IPS-15b (cell line): ENCODE results near the gene ZNF394.
"Not testable (repeated sequence)": the region's sequence is repeated elsewhere in the genome, so short reads cannot be mapped to it uniquely, and the experiment has no call there.

Experiments used
- H3K27me3 ChIP-seq: one replicate; pipeline ENCODE4 v1.6.1; 2013; ENCODE audit warnings: low read length; ENCODE audit not compliant: control insufficient read depth, insufficient read depth
- H3K36me3 ChIP-seq: one replicate; pipeline ENCODE4 v1.6.1; 2013; ENCODE audit warnings: low read length; ENCODE audit not compliant: control insufficient read depth, insufficient read depth
- H3K4me1 ChIP-seq: one replicate; pipeline ENCODE4 v1.6.1; 2013; ENCODE audit warnings: mild to moderate bottlenecking, low read length; ENCODE audit not compliant: control insufficient read depth, insufficient read depth
- H3K4me3 ChIP-seq: one replicate; pipeline ENCODE4 v1.5.1; 2013; ENCODE audit warnings: low read depth, low read length
- H3K9ac ChIP-seq: one replicate; pipeline ENCODE4 v1.6.1; 2013; ENCODE audit warnings: low read depth, mild to moderate bottlenecking, low read length
- H3K9me3 ChIP-seq: one replicate; pipeline ENCODE4 v1.6.1; 2013; ENCODE audit warnings: mild to moderate bottlenecking, low read length; ENCODE audit not compliant: control insufficient read depth, insufficient read depth

Gene ZNF394

GRCh38 chr7:99521399-99521798 lies 21.3 kb upstream of the ZNF394 start:
- Histone ChIP-seq H3K4me3 (no peak overlapping the region), H3K4me1 (no peaks in the 10 kb centered on the region), H3K9ac (no peak overlapping the region), H3K27me3 (no peaks in the 10 kb centered on the region), H3K9me3 (no peaks in the 10 kb centered on the region), H3K36me3 (peaks cover 17% of the 10 kb centered on the region)

GRCh38 chr7:99514050-99514449 lies 14.0 kb upstream of the ZNF394 start:
- Histone ChIP-seq H3K9me3 (no peaks in the 10 kb centered on the region), H3K9ac (no peak overlapping the region), H3K4me1 (no peaks in the 10 kb centered on the region), H3K36me3 (peaks cover 14% of the 10 kb centered on the region), H3K27me3 (no peaks in the 10 kb centered on the region), H3K4me3 (no peak overlapping the region)

GRCh38 chr7:99505324-99505662 lies 5.2 kb upstream of the ZNF394 start:
- Histone ChIP-seq H3K9ac (peak overlapping the region; percentile 81), H3K4me1 (no peaks in the 10 kb centered on the region), H3K36me3 (no peaks in the 10 kb centered on the region), H3K4me3 (peak overlapping the region; percentile 98), H3K9me3 (no peaks in the 10 kb centered on the region), H3K27me3 (no peaks in the 10 kb centered on the region)

GRCh38 chr7:99504603-99505323 lies 4.7 kb upstream of the ZNF394 start, which contains the start of gene ZKSCAN5:
ZKSCAN5 (plus strand) TSS chr7:99504662; CDS start chr7:99506045, 1,383 bp downstream.
- H3K4me3 ChIP-seq, result peak within 1 kb of the TSS; percentile 98

GRCh38 chr7:99504281-99504602 lies 4.2 kb upstream of the ZNF394 start:
- H3K9me3 ChIP-seq, result no peaks in the 10 kb centered on the region

More at GRCh38 chr7:99504603-99505323, 4.7 kb upstream of the ZNF394 start, which contains the start of gene ZKSCAN5:
- peak within 1 kb of the TSS; percentile 81 for H3K9ac ChIP-seq
- no peaks in the 10 kb centered on the region for H3K36me3 ChIP-seq
- no peaks in the 10 kb centered on the region for H3K9me3 ChIP-seq
- H3K27me3 ChIP-seq, result no peaks in the 10 kb centered on the region
- no peaks in the 10 kb centered on the region for H3K4me1 ChIP-seq

GRCh38 chr7:99501236-99501635 lies 1.2 kb upstream of the ZNF394 start:
- not testable (repeated sequence) for H3K4me1 ChIP-seq, H3K36me3 ChIP-seq, H3K4me3 ChIP-seq, H3K9me3 ChIP-seq, H3K27me3 ChIP-seq, H3K9ac ChIP-seq

More at GRCh38 chr7:99504281-99504602, 4.2 kb upstream of the ZNF394 start:
- Histone ChIP-seq H3K4me1 (no peaks in the 10 kb centered on the region), H3K27me3 (no peaks in the 10 kb centered on the region), H3K9ac (no peak overlapping the region), H3K36me3 (no peaks in the 10 kb centered on the region), H3K4me3 (peak overlapping the region; percentile 98)

GRCh38 chr7:99500637-99501009 lies 542 bp upstream of the ZNF394 start:
- no peak overlapping the region for H3K9ac ChIP-seq
- peaks cover 4% of the 10 kb centered on the region for H3K36me3 ChIP-seq
- no peaks in the 10 kb centered on the region for H3K4me1 ChIP-seq
- no peaks in the 10 kb centered on the region for H3K9me3 ChIP-seq
- H3K4me3 ChIP-seq, result peak overlapping the region; percentile 91
- H3K27me3 ChIP-seq, result no peaks in the 10 kb centered on the region

- H3K36me3 ChIP-seq, result peaks cover 9% of the 10 kb centered on the region
- peaks cover under 1% of the 10 kb centered on the region for H3K9me3 ChIP-seq
- H3K27me3 ChIP-seq, result no peaks in the 10 kb centered on the region
- H3K4me3 ChIP-seq, result peak overlapping the region; percentile 91
- H3K4me1 ChIP-seq, result no peaks in the 10 kb centered on the region
- peak overlapping the region; percentile 71 for H3K9ac ChIP-seq
Measured at GRCh38 chr7:99499371-99499720, 735 bp downstream of the ZNF394 start.

- peak overlapping the region; percentile 9 for H3K9ac ChIP-seq
- peaks cover 3% of the 10 kb centered on the region for H3K9me3 ChIP-seq
- H3K4me1 ChIP-seq, result no peaks in the 10 kb centered on the region
- no peaks in the 10 kb centered on the region for H3K27me3 ChIP-seq
- peaks cover 16% of the 10 kb centered on the region for H3K36me3 ChIP-seq
- peak overlapping the region; percentile 91 for H3K4me3 ChIP-seq
Measured at GRCh38 chr7:99498546-99498944, 1.5 kb downstream of the ZNF394 start.

- H3K36me3 ChIP-seq, result peaks cover 16% of the 10 kb centered on the region
Measured at GRCh38 chr7:99497766-99498545, 2.1 kb downstream of the ZNF394 start.

GRCh38 chr7:99493823-99494222 lies 6.3 kb downstream of the ZNF394 start:
- no peaks in the 10 kb centered on the region for H3K4me1 ChIP-seq
- no peaks in the 10 kb centered on the region for H3K27me3 ChIP-seq
- peaks cover 3% of the 10 kb centered on the region for H3K9me3 ChIP-seq
- H3K36me3 ChIP-seq, result peaks cover 18% of the 10 kb centered on the region
- H3K9ac ChIP-seq, result no peak overlapping the region
- H3K4me3 ChIP-seq, result no peak overlapping the region

More at GRCh38 chr7:99497766-99498545, 2.1 kb downstream of the ZNF394 start:
- Histone ChIP-seq H3K4me3 (peak overlapping the region; percentile 91), H3K4me1 (no peaks in the 10 kb centered on the region), H3K9me3 (peaks cover 3% of the 10 kb centered on the region), H3K27me3 (no peaks in the 10 kb centered on the region), H3K9ac (no peak overlapping the region)

- H3K27me3 ChIP-seq, result no peaks in the 10 kb centered on the region
- peaks cover 14% of the 10 kb centered on the region for H3K36me3 ChIP-seq
Measured at GRCh38 chr7:99490878-99491277, 9.2 kb downstream of the ZNF394 start.

More at GRCh38 chr7:99490878-99491277, 9.2 kb downstream of the ZNF394 start:
- H3K9ac ChIP-seq, result no peak overlapping the region
- no peaks in the 10 kb centered on the region for H3K4me1 ChIP-seq
- H3K4me3 ChIP-seq, result no peak overlapping the region
- H3K9me3 ChIP-seq, result peaks cover 3% of the 10 kb centered on the region
